IMR-90 (cell line): ENCODE data around the gene ENHO. TPM values are rescaled to one million over a fixed set of nuclear protein-coding genes. Genes with fewer than 3 reads are reported as not detected.

Experiments
- ATAC-seq: fragments of 200-7000 bp; cut with Tn5 transposase; 2 replicates; pipeline ENCODE4 v1.9.1; 2020; ENCODE audit warnings: low read depth, mild to moderate bottlenecking, moderate library complexity
- BruUV-seq: library from RNA; stranded (reverse); fragments of 400-500 nt; replicated peaks from 2 replicates; lab custom pipeline; 2021; lab: Mats Ljungman, UMichigan
- CTCF ChIA-PET: fragments of 300-600 bp; formaldehyde crosslinking; extraction: SDS; loops from one replicate; lab custom pipeline; 2021; ENCODE audit warnings: antibody characterized with exemption; lab: Yijun Ruan, JAX
- POLR2A ChIA-PET: fragments of 300-600 bp; sonication (Branson Sonifier 250); formaldehyde crosslinking; loops from one replicate; lab custom pipeline; 2022; ENCODE audit warnings: antibody characterized with exemption; ENCODE audit not compliant: unreplicated experiment; lab: Charles Lee
- DNase-seq: peaks from one replicate; pipeline ENCODE4 v3.0.0; 2013
- H2AFZ ChIP-seq: replicated peaks from 2 replicates; pipeline ENCODE3; 2013; ENCODE audit warnings: low read length, mild to moderate bottlenecking; ENCODE audit not compliant: poor library complexity
- H2AK5ac ChIP-seq: 2 replicates; pipeline ENCODE4 v1.6.1; 2013; ENCODE audit warnings: low read depth, low read length, inconsistent platforms
- H2AK9ac ChIP-seq: replicated peaks from 2 replicates; pipeline ENCODE3; 2013; ENCODE audit warnings: mild to moderate bottlenecking, low read depth, low read length, moderate library complexity; ENCODE audit not compliant: poor library complexity
- H2BK120ac ChIP-seq: 2 replicates; pipeline ENCODE4 v1.6.1; 2013; ENCODE audit warnings: low read depth, low read length, inconsistent platforms
- H2BK15ac ChIP-seq: 3 replicates; pipeline ENCODE4 v1.6.1; 2013; ENCODE audit warnings: low read depth, low read length, inconsistent platforms
- H2BK20ac ChIP-seq: 2 replicates; pipeline ENCODE4 v1.6.1; 2013; ENCODE audit warnings: low read depth, mild to moderate bottlenecking, inconsistent platforms, low read length, moderate library complexity
- H2BK5ac ChIP-seq: 2 replicates; pipeline ENCODE4 v1.6.1; 2013; ENCODE audit warnings: mild to moderate bottlenecking, low read depth, low read length, inconsistent platforms; ENCODE audit not compliant: poor library complexity, severe bottlenecking
- H3K14ac ChIP-seq: replicated peaks from 2 replicates; pipeline ENCODE4 v1.6.1; 2013; ENCODE audit warnings: low read depth, low read length, inconsistent platforms
- H3K18ac ChIP-seq: 2 replicates; pipeline ENCODE4 v1.6.1; 2013; ENCODE audit warnings: low read depth, low read length, control low read depth
- H3K23ac ChIP-seq: 2 replicates; pipeline ENCODE4 v1.6.1; 2013; ENCODE audit warnings: low read depth, low read length, inconsistent platforms
- H3K27ac ChIP-seq: 2 replicates; pipeline ENCODE4 v1.5.1; 2013; ENCODE audit warnings: mild to moderate bottlenecking, control low read depth, low read length; ENCODE audit not compliant: insufficient read depth
- H3K27me3 ChIP-seq: 2 replicates; pipeline ENCODE4 v1.6.1; 2013; ENCODE audit warnings: low read length; ENCODE audit not compliant: control insufficient read depth, insufficient read depth
- H3K36me3 ChIP-seq: 2 replicates; pipeline ENCODE4 v1.6.1; 2013; ENCODE audit warnings: low read length, mixed read lengths; ENCODE audit not compliant: control insufficient read depth, insufficient read depth
- H3K4ac ChIP-seq: 2 replicates; pipeline ENCODE4 v1.6.1; 2013; ENCODE audit warnings: low read depth, low read length, inconsistent platforms
- H3K4me1 ChIP-seq: 2 replicates; pipeline ENCODE4 v1.6.1; 2013; ENCODE audit warnings: low read length, mixed read lengths; ENCODE audit not compliant: control insufficient read depth, insufficient read depth
- H3K4me2 ChIP-seq: 2 replicates; pipeline ENCODE4 v1.6.1; 2013; ENCODE audit warnings: low read depth, mild to moderate bottlenecking, control low read depth, low read length, moderate library complexity
- H3K4me3 ChIP-seq: 2 replicates; pipeline ENCODE4 v1.5.1; 2013; ENCODE audit warnings: low read depth, mild to moderate bottlenecking, control low read depth, low read length, moderate library complexity; ENCODE audit not compliant: insufficient read depth
- H3K56ac ChIP-seq: 2 replicates; pipeline ENCODE4 v1.6.1; 2013; ENCODE audit warnings: low read length, inconsistent platforms; ENCODE audit not compliant: insufficient read depth; ENCODE audit errors: extremely low read depth
- H3K79me1 ChIP-seq, 2 experiments: 2 replicates each; pipeline ENCODE4 v1.6.1; 2013; ENCODE audit warnings: low read length in 2 of 2, inconsistent platforms in 1 of 2, low read depth in 1 of 2
- H3K9ac ChIP-seq: 2 replicates; pipeline ENCODE4 v1.6.1; 2013; ENCODE audit warnings: low read depth, low read length, control low read depth
- H3K9me1 ChIP-seq: 2 replicates; pipeline ENCODE4 v1.6.1; 2013; ENCODE audit warnings: low read length, inconsistent platforms; ENCODE audit not compliant: insufficient read depth
- H3K9me3 ChIP-seq: 2 replicates; pipeline ENCODE4 v1.6.1; 2013; ENCODE audit warnings: low read length; ENCODE audit not compliant: control insufficient read depth, insufficient read depth
- H4K20me1 ChIP-seq: 2 replicates; pipeline ENCODE4 v1.6.1; 2013; ENCODE audit warnings: low read length, inconsistent platforms; ENCODE audit not compliant: insufficient read depth
- H4K5ac ChIP-seq: 2 replicates; pipeline ENCODE4 v1.6.1; 2013; ENCODE audit warnings: mild to moderate bottlenecking, low read depth, low read length, control low read depth
- H4K8ac ChIP-seq, 2 experiments: 2 replicates each; pipeline ENCODE4 v1.6.1; 2013; ENCODE audit warnings: low read depth in 2 of 2, low read length in 2 of 2, control low read depth in 1 of 2, inconsistent platforms in 1 of 2
- H4K91ac ChIP-seq: 2 replicates; pipeline ENCODE4 v1.6.1; 2013; ENCODE audit warnings: low read depth, low read length, inconsistent platforms; ENCODE audit not compliant: insufficient read depth
- BHLHE40 ChIP-seq: fragments of 150-350 bp; IDR thresholded peaks from 2 replicates; pipeline ENCODE4 v1.6.1; 2016; ENCODE audit warnings: mild to moderate bottlenecking, low read depth, low read length
- CHD1 ChIP-seq: IDR thresholded peaks from 2 replicates; pipeline ENCODE4 v1.6.1; 2012; ENCODE audit warnings: low read depth, low read length, improper control_type of control experiment
- CTCF ChIP-seq: conservative IDR thresholded peaks from 2 replicates; pipeline ENCODE4 v1.5.1; 2012; ENCODE audit warnings: mild to moderate bottlenecking, low read depth, low read length, improper control_type of control experiment
- ELK1 ChIP-seq: fragments of 150-350 bp; IDR thresholded peaks from 2 replicates; pipeline ENCODE4 v1.6.1; 2016; ENCODE audit warnings: low read depth, mild to moderate bottlenecking, low read length, moderate library complexity, borderline replicate concordance
- FOS ChIP-seq: fragments of 150-350 bp; IDR thresholded peaks from 2 replicates; pipeline ENCODE4 v1.6.1; 2016; ENCODE audit warnings: low read depth, low read length
- MAFK ChIP-seq: IDR thresholded peaks from 2 replicates; pipeline ENCODE4 v1.6.1; 2012; ENCODE audit warnings: low read depth, low read length, improper control_type of control experiment
- MAZ ChIP-seq: IDR thresholded peaks from 2 replicates; pipeline ENCODE4 v1.6.1; 2012; ENCODE audit warnings: low read depth, mild to moderate bottlenecking, low read length, improper control_type of control experiment, moderate library complexity, borderline replicate concordance
- MXI1 ChIP-seq: IDR thresholded peaks from 2 replicates; pipeline ENCODE4 v1.6.1; 2012; ENCODE audit warnings: low read depth, mild to moderate bottlenecking, low read length, moderate library complexity, borderline replicate concordance
- NFE2L2 ChIP-seq: fragments of 150-350 bp; IDR thresholded peaks from 2 replicates; pipeline ENCODE4 v1.6.1; 2016; ENCODE audit warnings: low read depth, mild to moderate bottlenecking, low read length
- RAD21 ChIP-seq: IDR thresholded peaks from 2 replicates; pipeline ENCODE4 v1.6.1; 2012; ENCODE audit warnings: low read length, improper control_type of control experiment
- RCOR1 ChIP-seq: IDR thresholded peaks from 2 replicates; pipeline ENCODE4 v1.6.1; 2012; ENCODE audit warnings: mild to moderate bottlenecking, low read length, improper control_type of control experiment; ENCODE audit not compliant: insufficient replicate concordance
- RFX5 ChIP-seq: IDR thresholded peaks from 2 replicates; pipeline ENCODE4 v1.8.0; 2012; ENCODE audit warnings: low read depth, mild to moderate bottlenecking, low read length, moderate library complexity
- SMC3 ChIP-seq: fragments of 150-350 bp; IDR thresholded peaks from 2 replicates; pipeline ENCODE4 v1.6.1; 2016; ENCODE audit warnings: low read depth, mild to moderate bottlenecking, antibody characterized with exemption, low read length, moderate library complexity
- USF2 ChIP-seq: fragments of 150-350 bp; IDR thresholded peaks from 2 replicates; pipeline ENCODE4 v1.6.1; 2017; ENCODE audit warnings: mild to moderate bottlenecking, antibody characterized with exemption, low read length, low read depth
- WGBS, 2 experiments: methylation state at CpG; one replicate each; pipeline versions ENCODE4 v1.1.5 to v1.1.7; 2013; ENCODE audit warnings: missing lambda C conversion rate in 2 of 2; ENCODE audit not compliant: insufficient read length in 1 of 2; ENCODE audit errors: extremely low coverage in 2 of 2; 5-methylcytosine and 5-hydroxymethylcytosine counted together
- dilution Hi-C: fragments of 300-500 bp; cut with HindIII; formaldehyde crosslinking; loops from one replicate; pipeline ENCODE4 v1.14.3; 2018; ENCODE audit warnings: low sequenced_read_pairs; ENCODE audit not compliant: unreplicated experiment
- in situ Hi-C: fragments of 300-500 bp; cut with MboI; formaldehyde crosslinking; loops from 3 replicates; pipeline ENCODE4 v1.14.3; 2019; ENCODE audit warnings: low sequenced_read_pairs, inconsistent platforms, mixed read lengths
- intact Hi-C: fragments of 100-400 bp; cut with micrococcal nuclease; formaldehyde crosslinking; loops from 2 replicates; pipeline ENCODE4 v1.10.0; 2022
- polyA plus RNA-seq, 3 experiments: library from polyadenylated mRNA; depleted of rRNA; stranded (reverse); fragments of >200 nt; gene quantifications; 2 replicates each; pipeline ENCODE4 v1.2.3, GENCODE V29; 2012; ENCODE audit warnings: low replicate concordance in 1 of 3
- total RNA-seq: library from RNA; depleted of rRNA; stranded (reverse); fragments of >200 nt; gene quantifications from 2 replicates; pipeline ENCODE4 v1.2.3, GENCODE V29; 2012

ENHO gene
- total and polyA plus RNA-seq, 2 of the 4 experiments (the other 2 are of a cell fraction), result not detected

GRCh38 chr9:34555002-34555348, 32.2 kb upstream of the ENHO start:
- no peak for TF ChIP-seq ELK1
- no peak for TF ChIP-seq NFE2L2
- TF ChIP-seq FOS, result no peak
- no peak for TF ChIP-seq CHD1
- TF ChIP-seq MAZ, result no peak
- TF ChIP-seq SMC3, result no peak
- TF ChIP-seq RFX5, result no peak
- no peak for TF ChIP-seq CTCF
- TF ChIP-seq RCOR1, result no peak
- no peak for TF ChIP-seq MAFK
- no peak for TF ChIP-seq USF2
- no peak for TF ChIP-seq MXI1
- no peak for TF ChIP-seq BHLHE40
- no peak for TF ChIP-seq RAD21
- Histone ChIP-seq H3K4me3 (no peak overlapping the region), H3K4me2 (no peak overlapping the region), H2AK5ac (no peak overlapping the region), H2AFZ (no peak overlapping the region), H2BK20ac (no peak overlapping the region), H3K27me3 (peaks cover 63% of the 10 kb centered on the region), H2BK5ac (no peak overlapping the region), H3K18ac (no peak overlapping the region), H3K79me1 (no peaks in the 10 kb centered on the region), H2BK120ac (no peak overlapping the region), H3K9me3 (no peaks in the 10 kb centered on the region), H3K23ac (no peak overlapping the region), H4K91ac (no peak overlapping the region), H3K4me1 (peaks cover 3% of the 10 kb centered on the region; the same call in 1 of the 2 replicates), H4K5ac (no peak overlapping the region), H3K27ac (no peak overlapping the region), H3K14ac (no peak overlapping the region), H3K4ac (no peak overlapping the region), H2BK15ac (no peak overlapping the region), H4K20me1 (no peaks in the 10 kb centered on the region), H2AK9ac (no peak overlapping the region), H3K56ac (no peak overlapping the region), H3K9ac (no peak overlapping the region), H3K36me3 (no peaks in the 10 kb centered on the region), H3K9me1 (no peaks in the 10 kb centered on the region), H4K8ac (no peak overlapping the region)
- ATAC-seq (no peak), DNase-seq (no peak)
- in situ Hi-C loops, result no loop called here
- POLR2A ChIA-PET, result no interaction called here
- intact Hi-C loops, result no loop called here
- dilution Hi-C loops, result no loop called here
- 17% methylated on average over 17 of the region's 23 CpGs; no CpG with 5 or more reads in 1 of the 2 experiments for WGBS, 2 experiments
- CTCF ChIA-PET, result interaction anchor here (1.3 kb wide), 1 partner anchor 36 kb away, joined by 4 read pairs; no protein-coding TSS in a partner anchor
- no TSS peak for BruUV-seq
